ENCODE measurements around the gene TEX44. TPM values are rescaled to one million over a fixed set of nuclear protein-coding genes. Genes with fewer than 3 reads are reported as not detected.

The TEX44 gene
- total RNA-seq, 4 donors from 2014 or later = not detected

- TF ChIP-seq, protein P1, sequence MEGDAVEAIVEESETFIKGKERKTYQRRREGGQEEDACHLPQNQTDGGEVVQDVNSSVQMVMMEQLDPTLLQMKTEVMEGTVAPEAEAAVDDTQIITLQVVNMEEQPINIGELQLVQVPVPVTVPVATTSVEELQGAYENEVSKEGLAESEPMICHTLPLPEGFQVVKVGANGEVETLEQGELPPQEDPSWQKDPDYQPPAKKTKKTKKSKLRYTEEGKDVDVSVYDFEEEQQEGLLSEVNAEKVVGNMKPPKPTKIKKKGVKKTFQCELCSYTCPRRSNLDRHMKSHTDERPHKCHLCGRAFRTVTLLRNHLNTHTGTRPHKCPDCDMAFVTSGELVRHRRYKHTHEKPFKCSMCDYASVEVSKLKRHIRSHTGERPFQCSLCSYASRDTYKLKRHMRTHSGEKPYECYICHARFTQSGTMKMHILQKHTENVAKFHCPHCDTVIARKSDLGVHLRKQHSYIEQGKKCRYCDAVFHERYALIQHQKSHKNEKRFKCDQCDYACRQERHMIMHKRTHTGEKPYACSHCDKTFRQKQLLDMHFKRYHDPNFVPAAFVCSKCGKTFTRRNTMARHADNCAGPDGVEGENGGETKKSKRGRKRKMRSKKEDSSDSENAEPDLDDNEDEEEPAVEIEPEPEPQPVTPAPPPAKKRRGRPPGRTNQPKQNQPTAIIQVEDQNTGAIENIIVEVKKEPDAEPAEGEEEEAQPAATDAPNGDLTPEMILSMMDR (IDR thresholded peaks at IDR 0.05; ENCODE audit: low read depth) = no peak
Measured at GRCh38 chr2:231552752-231553151, 39.9 kb upstream of the TEX44 start.

GRCh38 chr2:231554327-231554726 lies 38.3 kb upstream of the TEX44 start:
- TF ChIP-seq, protein P1 (IDR thresholded peaks at IDR 0.05; ENCODE audit: low read depth) = no peak

- TF ChIP-seq, protein P1 (IDR thresholded peaks at IDR 0.05; ENCODE audit: low read depth) = no peak
Measured at GRCh38 chr2:231554748-231555545, 37.7 kb upstream of the TEX44 start.

GRCh38 chr2:231556981-231557380 lies 35.7 kb upstream of the TEX44 start:
- TF ChIP-seq, protein P1 (IDR thresholded peaks at IDR 0.05; ENCODE audit: low read depth) = no peak

GRCh38 chr2:231557571-231558217 lies 35.0 kb upstream of the TEX44 start:
- TF ChIP-seq, protein P1 (IDR thresholded peaks at IDR 0.05; ENCODE audit: low read depth) = no peak

DNA sequence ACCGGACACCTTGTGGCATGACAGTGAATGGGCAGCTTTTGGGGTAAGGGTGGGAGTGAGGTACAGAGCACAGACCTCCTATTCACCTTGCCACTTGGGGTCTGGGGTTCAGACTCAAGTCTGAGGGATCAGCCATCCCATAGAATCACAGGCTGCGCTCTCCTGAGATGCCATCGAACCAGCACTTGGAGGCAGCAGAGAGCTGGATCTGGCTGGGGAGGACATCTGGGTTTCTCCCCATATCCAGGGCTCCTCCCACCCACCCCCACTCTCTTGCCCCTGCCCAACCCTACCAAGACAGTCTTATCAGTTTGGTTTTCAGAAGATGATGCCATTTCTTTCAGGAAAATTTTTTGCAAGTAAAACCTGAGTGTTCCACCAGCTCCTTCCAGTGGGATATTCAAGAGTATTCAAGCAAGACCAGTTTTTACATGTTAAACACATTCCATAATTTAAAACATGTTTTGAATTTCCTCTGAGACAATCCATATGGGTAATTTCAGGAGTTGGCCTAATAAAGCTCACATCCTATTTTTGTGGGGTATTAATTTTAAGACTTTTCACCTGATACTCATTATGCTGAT lies 29.2 kb upstream of the TEX44 start:
- TF ChIP-seq, protein P1 (IDR thresholded peaks at IDR 0.05; ENCODE audit: low read depth) = no peak
